Kidney glomerular epithelial cell (primary cell): ENCODE results near the gene DPF3.

Experiments
- DNase-seq: peaks from one replicate; lab custom pipeline; 2025; lab: John Stamatoyannopoulos, UW

The DPF3 gene

GRCh38 chr14:72839753-72840607, 53.9 kb downstream of the DPF3 start:
- no peak for DNase-seq

- no peak for DNase-seq
Observed at GRCh38 chr14:72839351-72839750, 54.5 kb downstream of the DPF3 start.

- no peak for DNase-seq
Observed at GRCh38 chr14:72836085-72836484, 57.8 kb downstream of the DPF3 start.

- DNase-seq: no peak
Observed at GRCh38 chr14:72833174-72833573, 60.7 kb downstream of the DPF3 start.

GRCh38 chr14:72830786-72831594, 62.9 kb downstream of the DPF3 start:
- no peak for DNase-seq

GRCh38 chr14:72830356-72830755, 63.5 kb downstream of the DPF3 start:
- DNase-seq: no peak

GRCh38 chr14:72828604-72829003, 65.3 kb downstream of the DPF3 start:
- DNase-seq: no peak

GRCh38 chr14:72826039-72826438, 67.9 kb downstream of the DPF3 start:
- no peak for DNase-seq

GRCh38 chr14:72825486-72825885, 68.4 kb downstream of the DPF3 start:
- DNase-seq: no peak

- no peak for DNase-seq
Observed at GRCh38 chr14:72824051-72824450, 69.8 kb downstream of the DPF3 start.

- DNase-seq: no peak
Observed at GRCh38 chr14:72822946-72823611, 70.8 kb downstream of the DPF3 start.

GRCh38 chr14:72818998-72819397, 74.9 kb downstream of the DPF3 start:
- DNase-seq: no peak

- DNase-seq: no peak
Observed at GRCh38 chr14:72816287-72816686, 77.6 kb downstream of the DPF3 start.

GRCh38 chr14:72815430-72815829, 78.5 kb downstream of the DPF3 start:
- no peak for DNase-seq

- no peak for DNase-seq
Observed at GRCh38 chr14:72812292-72812851, 81.5 kb downstream of the DPF3 start.

- DNase-seq: no peak
Observed at GRCh38 chr14:72810201-72810600, 83.7 kb downstream of the DPF3 start.

- no peak for DNase-seq
Observed at GRCh38 chr14:72809063-72809462, 84.8 kb downstream of the DPF3 start.

- no peak for DNase-seq
Observed at GRCh38 chr14:72808564-72808963, 85.3 kb downstream of the DPF3 start.

- DNase-seq: no peak
Observed at GRCh38 chr14:72802588-72802946, 91.3 kb downstream of the DPF3 start.

- peak; percentile 25 for DNase-seq
Observed at GRCh38 chr14:72801836-72802587, 91.9 kb downstream of the DPF3 start.

GRCh38 chr14:72801381-72801812, 92.5 kb downstream of the DPF3 start:
- peak; percentile 96 for DNase-seq
